VCaP (cell line): ENCODE data around the gene ACER3.

Source experiments
- H3K27ac ChIP-seq: fragments of 450-650 bp; 2 replicates; pipeline ENCODE4 v1.5.1; 2017
- TF ChIP-seq, protein P1 (sequence below): fragments of 450-650 bp; conservative IDR thresholded peaks from 2 replicates; pipeline ENCODE4 v1.5.1; 2017; ENCODE audit warnings: mild to moderate bottlenecking, moderate library complexity

The ACER3 gene

DNA sequence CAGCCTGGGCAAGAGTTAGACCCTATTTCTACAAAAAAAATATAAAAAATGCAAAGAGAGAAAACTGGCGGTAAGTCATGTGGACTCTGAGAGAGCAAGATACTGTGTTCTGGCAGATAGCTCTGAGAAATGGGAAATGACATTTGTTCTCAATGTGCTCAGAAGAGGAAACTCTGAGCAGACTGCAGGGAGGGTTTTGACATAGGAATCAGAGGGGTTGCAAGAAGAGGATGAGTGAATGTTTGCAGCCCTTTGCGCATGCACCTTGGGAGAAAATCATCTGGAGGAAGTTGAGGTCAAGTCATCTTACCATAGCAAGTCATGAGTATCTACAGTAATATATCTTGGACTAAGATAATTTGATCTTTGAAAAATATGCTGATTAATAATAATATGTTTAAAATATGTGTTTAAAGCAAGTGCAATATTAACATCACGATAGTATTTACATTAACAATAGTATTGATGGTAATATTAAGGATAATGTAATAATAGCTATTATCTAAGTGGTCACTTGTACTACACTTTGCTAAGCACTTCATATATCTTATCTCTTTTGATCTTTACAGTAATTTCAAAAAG lies 2.6 kb downstream of the ACER3 start:
- TF ChIP-seq, protein P1, sequence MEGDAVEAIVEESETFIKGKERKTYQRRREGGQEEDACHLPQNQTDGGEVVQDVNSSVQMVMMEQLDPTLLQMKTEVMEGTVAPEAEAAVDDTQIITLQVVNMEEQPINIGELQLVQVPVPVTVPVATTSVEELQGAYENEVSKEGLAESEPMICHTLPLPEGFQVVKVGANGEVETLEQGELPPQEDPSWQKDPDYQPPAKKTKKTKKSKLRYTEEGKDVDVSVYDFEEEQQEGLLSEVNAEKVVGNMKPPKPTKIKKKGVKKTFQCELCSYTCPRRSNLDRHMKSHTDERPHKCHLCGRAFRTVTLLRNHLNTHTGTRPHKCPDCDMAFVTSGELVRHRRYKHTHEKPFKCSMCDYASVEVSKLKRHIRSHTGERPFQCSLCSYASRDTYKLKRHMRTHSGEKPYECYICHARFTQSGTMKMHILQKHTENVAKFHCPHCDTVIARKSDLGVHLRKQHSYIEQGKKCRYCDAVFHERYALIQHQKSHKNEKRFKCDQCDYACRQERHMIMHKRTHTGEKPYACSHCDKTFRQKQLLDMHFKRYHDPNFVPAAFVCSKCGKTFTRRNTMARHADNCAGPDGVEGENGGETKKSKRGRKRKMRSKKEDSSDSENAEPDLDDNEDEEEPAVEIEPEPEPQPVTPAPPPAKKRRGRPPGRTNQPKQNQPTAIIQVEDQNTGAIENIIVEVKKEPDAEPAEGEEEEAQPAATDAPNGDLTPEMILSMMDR, result no peak
- H3K27ac ChIP-seq, result no peak overlapping the region

DNA sequence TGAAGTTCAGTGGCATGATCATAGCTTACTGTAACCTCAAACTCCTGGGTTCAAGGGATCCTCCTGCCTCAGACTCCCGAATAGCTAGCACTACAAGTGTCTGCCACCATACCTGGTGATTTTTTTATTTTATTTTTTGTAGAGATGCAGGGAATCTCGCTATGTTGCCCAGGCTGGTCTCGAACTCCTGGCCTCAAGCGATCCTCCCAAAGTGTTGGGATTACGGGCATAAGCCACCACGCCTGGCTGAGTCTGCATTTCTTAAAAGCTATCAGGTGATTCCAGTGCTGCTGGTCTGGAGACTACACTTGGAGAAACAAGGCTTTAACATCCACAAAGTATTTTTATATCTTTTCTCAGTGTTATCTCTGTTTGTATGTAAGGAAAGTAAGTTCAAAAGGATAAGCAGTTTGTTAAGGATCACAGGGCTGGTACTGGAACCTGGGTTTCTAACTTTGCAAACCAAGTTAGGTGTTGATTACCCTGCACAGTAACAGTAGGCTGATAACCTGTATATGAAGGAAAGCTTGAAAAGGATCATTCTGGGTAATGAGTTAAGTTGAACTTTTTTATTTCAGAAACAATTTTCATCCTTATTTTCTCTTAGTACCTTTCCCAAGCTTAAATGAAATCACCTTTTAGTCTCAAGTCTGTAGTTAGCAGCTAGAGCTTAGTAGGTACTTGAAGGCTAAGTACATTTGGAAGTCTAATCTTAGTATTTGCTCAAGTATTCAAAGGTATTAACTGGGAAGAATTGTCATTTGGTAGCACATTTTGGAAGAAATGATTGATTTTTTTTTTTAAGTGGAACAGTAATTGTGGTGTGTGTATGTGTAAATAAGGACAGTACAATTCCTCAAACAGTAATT lies 12.5 kb downstream of the ACER3 start:
- TF ChIP-seq, protein P1, result no peak
- no peak overlapping the region for H3K27ac ChIP-seq

DNA sequence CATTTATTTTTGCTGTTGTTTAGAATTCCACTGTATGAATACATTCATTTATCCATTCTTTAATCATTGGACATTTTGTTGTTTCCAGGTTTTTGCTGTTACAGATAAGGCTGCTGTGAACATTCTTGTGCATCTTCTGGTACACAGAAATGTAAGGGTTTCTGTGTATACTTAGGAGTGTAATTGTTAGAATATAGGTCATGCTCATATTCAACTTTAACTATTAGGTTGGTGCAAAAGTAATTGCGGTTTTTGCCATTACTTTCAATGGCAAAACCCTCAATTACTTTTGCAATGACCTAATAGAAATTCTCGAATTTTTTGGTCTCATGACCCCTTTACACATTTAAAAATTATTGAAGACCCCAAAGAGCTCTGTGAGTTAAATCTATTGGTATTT lies 17.3 kb downstream of the ACER3 start:
- H3K27ac ChIP-seq, result no peak overlapping the region
- TF ChIP-seq, protein P1, result no peak

DNA sequence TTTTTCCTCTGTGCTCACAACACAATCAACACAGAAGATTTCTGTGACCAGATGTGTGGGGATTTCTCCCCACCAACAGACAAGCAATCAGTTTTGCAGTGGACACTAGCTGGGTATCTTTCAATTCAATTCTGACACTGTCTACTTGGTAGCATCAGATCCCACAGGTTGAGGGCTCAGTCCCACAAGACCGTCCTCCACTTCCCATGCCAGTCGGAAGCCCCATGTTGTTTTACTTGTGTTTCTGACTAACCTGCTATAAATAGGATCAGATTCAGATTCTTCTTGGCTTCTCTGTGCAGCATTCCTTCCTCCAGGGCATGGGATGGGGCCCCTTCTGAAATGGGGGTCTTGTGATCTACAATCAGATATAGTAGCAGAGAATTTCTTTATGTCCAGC lies 19.6 kb downstream of the ACER3 start:
- H3K27ac ChIP-seq, result no peak overlapping the region
- TF ChIP-seq, protein P1, result no peak

DNA sequence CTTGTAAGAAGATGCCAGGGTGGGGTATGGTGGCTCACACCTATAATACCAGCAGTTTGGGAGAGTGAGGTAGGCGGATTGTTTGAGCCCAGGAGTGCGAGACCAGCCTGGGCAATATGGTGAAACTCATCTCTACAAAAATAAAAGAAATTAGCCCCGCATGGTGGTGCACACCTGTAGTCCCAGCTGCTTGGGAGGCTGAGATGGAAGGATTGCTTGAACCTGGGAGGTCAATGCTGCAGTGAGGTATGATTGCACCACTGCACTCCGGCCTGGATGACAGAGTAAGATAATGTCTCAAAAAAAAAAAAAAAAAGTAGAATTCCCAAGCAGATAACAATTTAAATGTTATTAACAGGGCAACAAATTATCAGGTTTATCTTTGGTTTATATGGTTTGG lies 20.2 kb downstream of the ACER3 start:
- TF ChIP-seq, protein P1, result no peak

DNA sequence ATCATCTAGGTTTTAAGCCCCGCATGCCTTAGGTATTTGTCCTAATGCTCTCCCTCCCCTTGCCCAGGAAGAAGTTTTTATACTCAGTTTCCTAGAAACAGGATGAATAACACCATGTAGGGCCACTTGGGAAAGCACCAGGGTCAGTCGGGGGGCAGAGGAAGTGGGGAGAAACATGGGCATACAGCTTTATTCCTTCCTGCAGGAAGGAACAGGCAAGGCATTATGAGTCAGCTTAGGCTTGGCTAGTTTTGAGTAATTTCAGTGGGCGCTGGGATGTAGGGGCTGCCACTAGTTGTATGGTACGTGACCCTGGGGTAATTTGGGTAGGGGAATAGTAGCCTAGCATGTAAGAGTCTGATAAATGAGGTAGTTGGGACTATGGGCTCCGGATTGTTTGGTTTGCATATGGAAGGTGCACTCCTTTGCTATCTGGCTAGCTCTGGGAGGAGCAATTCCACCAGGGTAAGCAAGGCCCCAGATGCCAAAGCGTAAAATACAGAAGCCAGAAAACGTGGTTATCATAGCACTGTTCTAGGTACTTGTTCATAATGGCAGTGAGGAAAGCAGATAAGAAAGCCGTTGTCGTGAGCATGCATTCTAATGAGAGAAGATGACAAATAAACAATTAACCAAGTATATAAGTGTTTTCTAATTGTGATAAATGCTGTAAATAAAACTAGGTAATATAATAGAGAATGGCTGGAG lies 24.8 kb downstream of the ACER3 start:
- TF ChIP-seq, protein P1, result no peak
- no peak overlapping the region for H3K27ac ChIP-seq

More for the DNA sequence above, 20.2 kb downstream of the ACER3 start:
- H3K27ac ChIP-seq, result no peak overlapping the region

DNA sequence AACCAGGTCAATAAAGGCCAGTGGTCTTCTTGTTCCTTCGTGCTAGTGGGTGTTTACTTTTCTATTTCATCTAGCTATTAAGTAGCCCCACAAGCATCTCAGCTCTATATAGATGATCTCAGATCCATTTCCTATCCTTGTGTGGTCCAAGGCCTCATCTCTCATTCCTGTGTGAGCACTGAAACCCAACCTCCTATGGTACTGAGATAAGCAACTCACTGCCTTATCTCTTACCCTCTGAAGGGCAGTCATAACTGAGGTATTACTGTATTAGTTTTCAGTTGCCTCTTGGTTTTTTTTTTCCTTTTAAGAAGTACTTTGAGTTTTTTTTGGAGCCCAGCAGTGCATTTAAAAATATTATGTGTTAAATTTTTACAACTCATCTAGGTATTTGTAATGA lies 28.3 kb downstream of the ACER3 start:
- TF ChIP-seq, protein P1, result no peak

More for the DNA sequence above, 28.3 kb downstream of the ACER3 start:
- no peak overlapping the region for H3K27ac ChIP-seq
